GM19438 (cell line): Measurements from ENCODE around the gene TNFRSF4.

ENCODE experiments used
- ATAC-seq: cut with Tn5 transposase; IDR thresholded peaks from one replicate; pipeline ENCODE4 v1.9.1; 2021; ENCODE audit warnings: low read depth; ENCODE audit not compliant: unreplicated experiment

TNFRSF4 gene

GRCh38 chr1:1245817-1246576 lies 32.0 kb upstream of the TNFRSF4 start:
- no peak for ATAC-seq

GRCh38 chr1:1245178-1245816 lies 31.3 kb upstream of the TNFRSF4 start:
- no peak for ATAC-seq

- ATAC-seq: no peak
Measured at GRCh38 chr1:1244192-1244811, 30.3 kb upstream of the TNFRSF4 start.

- ATAC-seq: no peak
Measured at GRCh38 chr1:1243807-1244191, 29.8 kb upstream of the TNFRSF4 start.

GRCh38 chr1:1243266-1243660 lies 29.3 kb upstream of the TNFRSF4 start:
- no peak for ATAC-seq

- ATAC-seq: no peak
Measured at GRCh38 chr1:1242461-1243265, 28.7 kb upstream of the TNFRSF4 start.

GRCh38 chr1:1241588-1242219 lies 27.8 kb upstream of the TNFRSF4 start:
- no peak for ATAC-seq

GRCh38 chr1:1240822-1241587 lies 27.1 kb upstream of the TNFRSF4 start:
- no peak for ATAC-seq

- ATAC-seq: no peak
Measured at GRCh38 chr1:1240348-1240732, 26.4 kb upstream of the TNFRSF4 start.

GRCh38 chr1:1239614-1240347 lies 25.8 kb upstream of the TNFRSF4 start:
- no peak for ATAC-seq

- no peak for ATAC-seq
Measured at GRCh38 chr1:1239227-1239613, 25.3 kb upstream of the TNFRSF4 start.

- ATAC-seq: no peak
Measured at GRCh38 chr1:1238702-1239178, 24.8 kb upstream of the TNFRSF4 start.

GRCh38 chr1:1237874-1238701 lies 24.1 kb upstream of the TNFRSF4 start:
- no peak for ATAC-seq

GRCh38 chr1:1236945-1237873 lies 23.3 kb upstream of the TNFRSF4 start:
- ATAC-seq: no peak

GRCh38 chr1:1236176-1236763 lies 22.3 kb upstream of the TNFRSF4 start:
- ATAC-seq: no peak

GRCh38 chr1:1235016-1235744 lies 21.2 kb upstream of the TNFRSF4 start:
- no peak for ATAC-seq
